ENCODE results near the gene STXBP5.

DNA sequence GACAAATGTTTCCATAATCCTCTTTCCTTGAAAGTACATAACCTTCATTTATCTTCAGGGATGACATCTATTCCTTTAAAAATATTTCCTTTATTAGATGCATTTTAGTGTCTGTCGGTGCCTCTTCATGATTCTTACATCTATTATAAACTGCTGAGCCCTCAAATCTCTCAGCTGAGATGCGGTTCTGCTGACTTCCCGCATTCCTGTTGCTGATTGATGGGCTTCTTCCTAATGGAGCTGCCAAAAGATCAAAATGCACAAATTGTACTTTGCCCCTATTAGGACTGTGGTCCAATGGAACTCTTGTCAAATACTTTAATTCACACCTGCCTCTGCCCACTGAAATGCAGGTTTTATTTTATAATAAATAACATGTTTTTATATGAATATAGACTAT is 225.6 kb downstream of the STXBP5 start:
- TF ChIP-seq, protein P1, sequence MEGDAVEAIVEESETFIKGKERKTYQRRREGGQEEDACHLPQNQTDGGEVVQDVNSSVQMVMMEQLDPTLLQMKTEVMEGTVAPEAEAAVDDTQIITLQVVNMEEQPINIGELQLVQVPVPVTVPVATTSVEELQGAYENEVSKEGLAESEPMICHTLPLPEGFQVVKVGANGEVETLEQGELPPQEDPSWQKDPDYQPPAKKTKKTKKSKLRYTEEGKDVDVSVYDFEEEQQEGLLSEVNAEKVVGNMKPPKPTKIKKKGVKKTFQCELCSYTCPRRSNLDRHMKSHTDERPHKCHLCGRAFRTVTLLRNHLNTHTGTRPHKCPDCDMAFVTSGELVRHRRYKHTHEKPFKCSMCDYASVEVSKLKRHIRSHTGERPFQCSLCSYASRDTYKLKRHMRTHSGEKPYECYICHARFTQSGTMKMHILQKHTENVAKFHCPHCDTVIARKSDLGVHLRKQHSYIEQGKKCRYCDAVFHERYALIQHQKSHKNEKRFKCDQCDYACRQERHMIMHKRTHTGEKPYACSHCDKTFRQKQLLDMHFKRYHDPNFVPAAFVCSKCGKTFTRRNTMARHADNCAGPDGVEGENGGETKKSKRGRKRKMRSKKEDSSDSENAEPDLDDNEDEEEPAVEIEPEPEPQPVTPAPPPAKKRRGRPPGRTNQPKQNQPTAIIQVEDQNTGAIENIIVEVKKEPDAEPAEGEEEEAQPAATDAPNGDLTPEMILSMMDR (IDR thresholded peaks at IDR 0.05): no peak
- TF ChIP-seq POLR2A (IDR thresholded peaks at IDR 0.05): no peak

Measured in esophagus squamous epithelium (tissue), 4 donors.